HCT116 (cell line): ENCODE results near the gene CHST10. TPM values are rescaled to one million over a fixed set of nuclear protein-coding genes. Genes with fewer than 3 reads are reported as not detected.
"Not testable (repeated sequence)": the region's sequence is repeated elsewhere in the genome, so short reads cannot be mapped to it uniquely, and the experiment has no call there.

Source experiments
- ATAC-seq: fragments of 200-7000 bp; cut with Tn5 transposase; 2 replicates; pipeline ENCODE4 v1.9.1; 2020; ENCODE audit warnings: mild to moderate bottlenecking, moderate library complexity
- BruUV-seq: library from RNA; stranded (reverse); fragments of 400-500 nt; replicated peaks from 2 replicates; lab custom pipeline; 2021; lab: Mats Ljungman, UMichigan
- CTCF ChIA-PET: fragments of 300-600 bp; sonication (Branson Sonifier 250); formaldehyde crosslinking; loops from one replicate; lab custom pipeline; 2021; ENCODE audit warnings: antibody characterized with exemption; lab: Charles Lee
- POLR2A ChIA-PET: fragments of 300-600, 350-600 bp; sonication (Branson Sonifier 250); formaldehyde crosslinking; loops from one replicate; lab custom pipeline; 2021; ENCODE audit warnings: antibody characterized with exemption; lab: Charles Lee
- RAD21 ChIA-PET, 2 experiments: fragments of 300-600 bp; sonication (Branson Sonifier 250); formaldehyde crosslinking; loops; one replicate each; lab custom pipeline; 2023; ENCODE audit warnings: low total read pairs in 2 of 2; ENCODE audit not compliant: uncharacterized antibody in 2 of 2, unreplicated experiment in 2 of 2, low non-redundant PET in 1 of 2; lab: Charles Lee
- DNase-seq: peaks from one replicate; pipeline ENCODE4 v3.0.0-alpha.2; 2010; ENCODE audit warnings: low read depth, low spot score
- H2AFZ ChIP-seq: fragments of 200-600 bp; shearing (Covaris generic), sonication (generic); 2 replicates; pipeline ENCODE4 v1.6.1; 2017; ENCODE audit warnings: low read depth, mixed run types, mixed read lengths, antibody characterized with exemption, low read length; ENCODE audit not compliant: poor library complexity, severe bottlenecking
- H3K27ac ChIP-seq: 2 replicates; pipeline ENCODE4 v1.5.1; 2012; ENCODE audit warnings: low read depth, low read length
- H3K27me3 ChIP-seq: fragments of 200-600 bp; sonication (generic); 2 replicates; pipeline ENCODE4 v1.6.1; 2016; ENCODE audit warnings: mixed run types, low read length, mixed read lengths; ENCODE audit not compliant: insufficient read depth
- H3K36me3 ChIP-seq, 2 experiments: fragments of 200-500 bp in 1 of 2; fragments of 200-600 bp in 1 of 2; sonication (Bioruptor generic) in 1 of 2; sonication (generic) in 1 of 2; 2 replicates each; pipeline versions ENCODE4 v1.5.1 to v1.6.1; 2014 to 2016; ENCODE audit warnings: low read length in 2 of 2, inconsistent platforms in 1 of 2, mixed read lengths in 1 of 2, mixed run types in 1 of 2; ENCODE audit not compliant: insufficient read depth in 2 of 2, control insufficient read depth in 1 of 2
- H3K4me1 ChIP-seq, 2 experiments: fragments of 200-600 bp in 1 of 2; sonication (generic) in 1 of 2; 2 replicates each; pipeline versions ENCODE4 v1.5.1 to v1.6.1; 2012 to 2017; ENCODE audit warnings: low read length in 2 of 2, inconsistent platforms in 1 of 2, mild to moderate bottlenecking in 1 of 2, mixed read lengths in 1 of 2, mixed run types in 1 of 2, moderate library complexity in 1 of 2; ENCODE audit not compliant: insufficient read depth in 2 of 2, control insufficient read depth in 1 of 2
- H3K4me2 ChIP-seq: fragments of 200-600 bp; sonication (generic); 2 replicates; pipeline ENCODE4 v1.6.1; 2017; ENCODE audit warnings: mixed run types, low read length, mixed read lengths
- H3K4me3 ChIP-seq, 2 experiments: fragments of 200-600 bp in 1 of 2; sonication (generic) in 1 of 2; replicated peaks in 1 of 2; 2 replicates each; pipeline ENCODE4 v1.5.1; 2011 to 2016; ENCODE audit warnings: low read length in 2 of 2, control low read depth in 1 of 2, low read depth in 1 of 2, mild to moderate bottlenecking in 1 of 2, mixed read lengths in 1 of 2, mixed run types in 1 of 2
- H3K79me2 ChIP-seq: fragments of 200-600 bp; sonication (generic); 2 replicates; pipeline ENCODE4 v1.6.1; 2017; ENCODE audit warnings: mild to moderate bottlenecking, mixed run types, low read length, moderate library complexity, mixed read lengths; ENCODE audit not compliant: insufficient read depth
- H3K9ac ChIP-seq: fragments of 200-600 bp; sonication (generic); 2 replicates; pipeline ENCODE4 v1.6.1; 2016; ENCODE audit warnings: low read length, mixed read lengths
- H3K9me2 ChIP-seq: fragments of 200-600 bp; sonication (generic), shearing (Covaris generic); 2 replicates; pipeline ENCODE4 v1.6.1; 2017; ENCODE audit warnings: mixed run types, mild to moderate bottlenecking, moderate library complexity; ENCODE audit not compliant: insufficient read depth
- H3K9me3 ChIP-seq, 2 experiments: fragments of 200-500 bp in 1 of 2; fragments of 200-600 bp in 1 of 2; sonication (Bioruptor generic) in 1 of 2; sonication (generic) in 1 of 2; 2 replicates each; pipeline ENCODE4 v1.6.1; 2014 to 2017; ENCODE audit warnings: low read length in 2 of 2, mixed read lengths in 2 of 2, inconsistent platforms in 1 of 2, low read depth in 1 of 2, mild to moderate bottlenecking in 1 of 2, mixed run types in 1 of 2, moderate library complexity in 1 of 2; ENCODE audit not compliant: control insufficient read depth in 1 of 2, insufficient read depth in 1 of 2
- H4K20me1 ChIP-seq: fragments of 200-600 bp; sonication (generic), shearing (Covaris generic); 2 replicates; pipeline ENCODE4 v1.6.1; 2017; ENCODE audit warnings: mixed run types, mild to moderate bottlenecking, moderate library complexity; ENCODE audit not compliant: insufficient read depth
- CBX3 ChIP-seq: IDR thresholded peaks from 2 replicates; pipeline ENCODE4 v1.6.1; 2012; ENCODE audit warnings: low read depth
- ELF1 ChIP-seq: IDR thresholded peaks from 2 replicates; pipeline ENCODE4 v1.6.1; 2012; ENCODE audit warnings: low read depth, borderline replicate concordance
- EZH2 ChIP-seq: fragments of 200-600 bp; sonication (generic); IDR thresholded peaks from 2 replicates; pipeline ENCODE4 v1.6.1; 2017; ENCODE audit warnings: antibody characterized with exemption, mixed run types
- REST ChIP-seq: IDR thresholded peaks from 2 replicates; pipeline ENCODE4 v1.6.1; 2012; ENCODE audit warnings: low read depth
- SIN3A ChIP-seq: IDR thresholded peaks from 2 replicates; pipeline ENCODE4 v1.6.1; 2012; ENCODE audit warnings: low read depth
- ZFX ChIP-seq: fragments of 450-650 bp; IDR thresholded peaks from 2 replicates; pipeline ENCODE4 v1.6.1; 2017
- ZNF274 ChIP-seq: fragments of 200-500 bp; sonication (Bioruptor generic); IDR thresholded peaks from 2 replicates; pipeline ENCODE4 v1.6.1; 2014; ENCODE audit warnings: mild to moderate bottlenecking, low read depth, low read length, inconsistent platforms
- intact Hi-C: fragments of 100-400 bp; cut with micrococcal nuclease; formaldehyde crosslinking; loops from 2 replicates; pipeline ENCODE4 v1.10.0; 2022
- total RNA-seq: library from RNA; stranded (reverse); gene quantifications from one replicate; pipeline ENCODE4 v1.2.1, GENCODE V29; 2021; ENCODE audit not compliant: unreplicated experiment

The CHST10 gene
- total RNA-seq, 1 experiment from 2014 or later, result 0.27 TPM

- no TSS peak for BruUV-seq
Measured at GRCh38 chr2:100344433-100344832, 73.0 kb downstream of the CHST10 start.

GRCh38 chr2:100342466-100342865, 75.0 kb downstream of the CHST10 start:
- H3K27me3 ChIP-seq, POLR2A ChIA-PET, H3K79me2 ChIP-seq, H3K9me2 ChIP-seq, H2AFZ ChIP-seq, RAD21 ChIA-PET, H3K36me3 ChIP-seq, H3K9ac ChIP-seq, H4K20me1 ChIP-seq, H3K9me3 ChIP-seq, H3K4me2 ChIP-seq, CTCF ChIA-PET, ATAC-seq, H3K4me1 ChIP-seq, BruUV-seq, H3K27ac ChIP-seq, DNase-seq, H3K4me3 ChIP-seq, intact Hi-C loops: not testable (repeated sequence)

More at GRCh38 chr2:100344433-100344832, 73.0 kb downstream of the CHST10 start:
- Histone ChIP-seq H3K36me3 (no peaks in the 10 kb centered on the region), H3K4me1 (no peaks in the 10 kb centered on the region), H3K4me3 (no peak overlapping the region), H3K4me2 (no peak overlapping the region), H2AFZ (no peak overlapping the region), H3K27me3 (no peaks in the 10 kb centered on the region), H3K9me3 (0 out of 4 replicates have a peak, but pooled peaks cover 0 to 4% of the 10 kb centered on the region in 2 experiments), H3K79me2 (no peaks in the 10 kb centered on the region), H3K9ac (no peak overlapping the region), H4K20me1 (no peaks in the 10 kb centered on the region), H3K27ac (no peak overlapping the region), H3K9me2 (no peaks in the 10 kb centered on the region)
- ChIA-PET CTCF (no interaction called here), RAD21 (no interaction called here), POLR2A (no interaction called here)
- no peak for DNase-seq
- no peak for ATAC-seq
- intact Hi-C loops, result no loop called here
- no peak for TF ChIP-seq ZNF274
- no peak for TF ChIP-seq ZFX
- TF ChIP-seq REST, result no peak
- no peak for TF ChIP-seq SIN3A
- TF ChIP-seq CBX3, result no peak
- no peak for TF ChIP-seq EZH2
- TF ChIP-seq ELF1, result no peak

Other genes with a start within 250 kb of the CHST10 start
- 1.6 TPM for gene LONRF2, start 95.2 kb downstream of the CHST10 start, total RNA-seq
- gene NMS, start 52.8 kb upstream of the CHST10 start, total RNA-seq, result not detected
- 26.3 TPM for gene PDCL3, start 145.3 kb upstream of the CHST10 start, total RNA-seq